PC-3 (cell line): ENCODE measurements around the gene SMARCA5. TPM values are rescaled to one million over a fixed set of nuclear protein-coding genes. Genes with fewer than 3 reads are reported as not detected.

Experiments
- ATAC-seq: fragments of 200-7000 bp; cut with Tn5 transposase; 2 replicates; pipeline ENCODE4 v1.9.1; 2020; ENCODE audit warnings: mild to moderate bottlenecking, moderate library complexity
- BruUV-seq: library from RNA; stranded (reverse); fragments of 400-500 nt; replicated peaks from 2 replicates; lab custom pipeline; 2021; lab: Mats Ljungman, UMichigan
- CTCF ChIA-PET: fragments of 300-600 bp; sonication (Branson Sonifier 250); formaldehyde crosslinking; loops from one replicate; lab custom pipeline; 2022; ENCODE audit warnings: antibody characterized with exemption; lab: Charles Lee
- POLR2A ChIA-PET: fragments of 300-600 bp; sonication (Branson Sonifier 250); formaldehyde crosslinking; loops from one replicate; lab custom pipeline; 2022; ENCODE audit warnings: antibody characterized with exemption; ENCODE audit not compliant: unreplicated experiment; lab: Charles Lee
- DNase-seq: peaks from one replicate; pipeline ENCODE4 v3.0.0-alpha.2; 2015
- H2AFZ ChIP-seq: fragments of 300-600 bp; sonication (generic); 2 replicates; pipeline ENCODE4 v1.6.0; 2016; ENCODE audit warnings: antibody characterized with exemption, low read length
- H3F3A ChIP-seq: fragments of 300-600 bp; sonication (generic); one replicate; pipeline ENCODE4 v1.6.0; 2017; ENCODE audit warnings: antibody characterized with exemption, low read length, control low read depth, mild to moderate bottlenecking; ENCODE audit not compliant: unreplicated experiment
- H3K27ac ChIP-seq: fragments of 300-600 bp; sonication (generic); 2 replicates; pipeline ENCODE4 v1.5.1; 2016; ENCODE audit warnings: mild to moderate bottlenecking, low read length
- H3K27me3 ChIP-seq: fragments of 300-600 bp; sonication (generic); 2 replicates; pipeline ENCODE4 v1.6.1; 2016; ENCODE audit warnings: low read length, mixed read lengths
- H3K36me3 ChIP-seq: fragments of 300-600 bp; sonication (generic); 2 replicates; pipeline ENCODE4 v1.6.1; 2016; ENCODE audit warnings: low read depth, mixed run types, low read length, mixed read lengths
- H3K4me1 ChIP-seq: fragments of 300-600 bp; sonication (generic); 2 replicates; pipeline ENCODE4 v1.5.1; 2016; ENCODE audit warnings: low read length; ENCODE audit not compliant: insufficient read depth
- H3K4me2 ChIP-seq: fragments of 300-600 bp; sonication (generic); 2 replicates; pipeline ENCODE4 v1.6.0; 2016; ENCODE audit warnings: low read length
- H3K4me3 ChIP-seq: fragments of 300-600 bp; sonication (generic); 2 replicates; pipeline ENCODE4 v1.5.1; 2016; ENCODE audit warnings: mild to moderate bottlenecking, low read length, mixed read lengths
- H3K79me2 ChIP-seq: fragments of 300-600 bp; sonication (generic); 2 replicates; pipeline ENCODE4 v1.6.1; 2017; ENCODE audit warnings: low read length, mixed read lengths
- H3K9ac ChIP-seq: fragments of 300-600 bp; sonication (generic); 2 replicates; pipeline ENCODE4 v1.6.0; 2016; ENCODE audit warnings: mild to moderate bottlenecking, low read length
- H3K9me2 ChIP-seq: fragments of 300-600 bp; sonication (generic); replicated peaks from 2 replicates; pipeline ENCODE4 v1.6.1; 2016; ENCODE audit warnings: mixed run types, low read length, mixed read lengths
- H3K9me3 ChIP-seq: fragments of 300-600 bp; sonication (generic); 2 replicates; pipeline ENCODE4 v1.6.1; 2016; ENCODE audit warnings: low read length, mixed read lengths
- H4K20me1 ChIP-seq: fragments of 300-600 bp; sonication (generic); 2 replicates; pipeline ENCODE4 v1.6.1; 2016; ENCODE audit warnings: low read length, mixed read lengths
- CTCF ChIP-seq: fragments of 300-600 bp; sonication (generic); conservative IDR thresholded peaks from 2 replicates; pipeline ENCODE4 v1.5.1; 2017; ENCODE audit warnings: antibody characterized with exemption, low read depth, mild to moderate bottlenecking, low read length
- EZH2 ChIP-seq: fragments of 300-600 bp; sonication (generic); IDR thresholded peaks from one replicate; pipeline ENCODE4 v1.6.1; 2017; ENCODE audit warnings: antibody characterized with exemption, mild to moderate bottlenecking, low read length; ENCODE audit not compliant: unreplicated experiment
- EZH2phosphoT487 ChIP-seq: fragments of 300-600 bp; sonication (generic); IDR thresholded peaks from 2 replicates; pipeline ENCODE4 v1.6.1; 2018; ENCODE audit warnings: mild to moderate bottlenecking, antibody characterized with exemption, low read length, borderline replicate concordance
- intact Hi-C: fragments of 100-400 bp; cut with micrococcal nuclease; formaldehyde crosslinking; loops from 2 replicates; pipeline ENCODE4 v1.9.0; 2023
- total RNA-seq: library from RNA; depleted of rRNA; stranded (reverse); fragments of >200 nt; gene quantifications from 2 replicates; pipeline ENCODE4 v1.2.3, GENCODE V29; 2014

SMARCA5 gene
- total RNA-seq, 1 experiment from 2014 or later, result 31.6 TPM

- Histone ChIP-seq H2AFZ (no peak overlapping the region), H3K36me3 (no peaks in the 10 kb centered on the region), H3F3A (no peaks in the 10 kb centered on the region), H4K20me1 (no peaks in the 10 kb centered on the region), H3K4me1 (no peaks in the 10 kb centered on the region), H3K27ac (no peak overlapping the region), H3K9me2 (no peaks in the 10 kb centered on the region), H3K4me3 (no peak overlapping the region), H3K4me2 (no peak overlapping the region), H3K27me3 (no peaks in the 10 kb centered on the region), H3K9ac (no peak overlapping the region), H3K79me2 (no peaks in the 10 kb centered on the region), H3K9me3 (no peaks in the 10 kb centered on the region)
- CTCF ChIA-PET, result no interaction called here
- POLR2A ChIA-PET, result no interaction called here
- no TSS peak for BruUV-seq
- DNase-seq (no peak), ATAC-seq (no peak)
- TF ChIP-seq EZH2, result no peak
- intact Hi-C loops, result loop anchor here (10.0 kb wide), 1 partner anchor 397 kb away; no protein-coding TSS in a partner anchor
Measured at GRCh38 chr4:143481361-143481760, 32.1 kb upstream of the SMARCA5 start.

- no peak overlapping the region for H3K4me2 ChIP-seq
- H3K36me3 ChIP-seq, result no peaks in the 10 kb centered on the region
- ChIA-PET POLR2A (no interaction called here), CTCF (no interaction called here)
- no peaks in the 10 kb centered on the region for H3K4me1 ChIP-seq
- BruUV-seq, result no TSS peak
- no peak overlapping the region for H2AFZ ChIP-seq
- no peaks in the 10 kb centered on the region for H3K79me2 ChIP-seq
- TF ChIP-seq EZH2 (no peak), CTCF (peak; percentile 86)
- H4K20me1 ChIP-seq, result no peaks in the 10 kb centered on the region
- H3K9me3 ChIP-seq, result no peaks in the 10 kb centered on the region
- DNase-seq (peak; percentile 74), ATAC-seq (peak; percentile 49)
- H3K27me3 ChIP-seq, result no peaks in the 10 kb centered on the region
- H3K9me2 ChIP-seq, result no peaks in the 10 kb centered on the region
- no peak overlapping the region for H3K4me3 ChIP-seq
- H3K27ac ChIP-seq, result no peak overlapping the region
- no peaks in the 10 kb centered on the region for H3F3A ChIP-seq
- intact Hi-C loops, result loop anchor here (1.0 to 10.0 kb wide), 6 partner anchors 84 to 398 kb away; no protein-coding TSS in a partner anchor
- H3K9ac ChIP-seq, result no peak overlapping the region
Measured at GRCh38 chr4:143482840-143483239, 30.7 kb upstream of the SMARCA5 start.

DNA sequence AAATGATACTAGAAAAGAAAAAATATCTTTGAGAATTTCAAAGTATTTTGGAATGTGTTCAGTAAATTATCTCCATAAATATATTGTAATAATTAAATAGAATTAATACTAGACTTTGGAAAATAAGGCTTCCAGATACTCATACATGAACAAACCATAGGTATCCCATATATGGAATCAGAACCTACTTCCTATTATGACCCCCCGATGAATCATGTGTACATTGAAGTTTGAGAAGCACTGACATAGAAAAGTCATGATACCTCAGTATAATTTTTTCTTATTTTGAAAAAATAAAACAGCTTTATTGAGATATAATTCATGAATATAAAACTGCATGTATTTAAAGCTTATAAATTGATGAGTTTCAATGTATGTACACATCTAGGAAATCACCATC is 27.2 kb upstream of the SMARCA5 start:
- Histone ChIP-seq H3K4me1 (no peaks in the 10 kb centered on the region), H3K4me3 (no peak overlapping the region), H3K4me2 (no peak overlapping the region; the same call in 1 of the 2 replicates), H3K9me3 (no peaks in the 10 kb centered on the region), H2AFZ (no peak overlapping the region), H3K27me3 (no peaks in the 10 kb centered on the region), H3K9me2 (no peaks in the 10 kb centered on the region), H3K27ac (no peak overlapping the region), H4K20me1 (no peaks in the 10 kb centered on the region), H3K79me2 (no peaks in the 10 kb centered on the region), H3K36me3 (no peaks in the 10 kb centered on the region), H3K9ac (no peak overlapping the region), H3F3A (no peaks in the 10 kb centered on the region)
- TF ChIP-seq EZH2 (no peak), EZH2phosphoT487 (no peak), CTCF (no peak)
- ChIA-PET POLR2A (no interaction called here), CTCF (interaction anchor here (0.5 to 1.0 kb wide), 2 partner anchors 104 to 277 kb away, joined by 3 read pairs; no protein-coding TSS in a partner anchor)
- no TSS peak for BruUV-seq
- DNase-seq, result peak; percentile 61
- ATAC-seq, result peak; percentile 72
- intact Hi-C loops, result loop anchor here (10.0 kb wide), 1 partner anchor 402 kb away; no protein-coding TSS in a partner anchor
